Medulla oblongata (tissue), 1 donor: ENCODE results near the gene SHROOM1.

Experiments
- DNase-seq: peaks from one replicate; pipeline ENCODE4 v3.0.0-alpha.2; 2015; ENCODE audit errors: extremely low spot score

SHROOM1 gene

DNA sequence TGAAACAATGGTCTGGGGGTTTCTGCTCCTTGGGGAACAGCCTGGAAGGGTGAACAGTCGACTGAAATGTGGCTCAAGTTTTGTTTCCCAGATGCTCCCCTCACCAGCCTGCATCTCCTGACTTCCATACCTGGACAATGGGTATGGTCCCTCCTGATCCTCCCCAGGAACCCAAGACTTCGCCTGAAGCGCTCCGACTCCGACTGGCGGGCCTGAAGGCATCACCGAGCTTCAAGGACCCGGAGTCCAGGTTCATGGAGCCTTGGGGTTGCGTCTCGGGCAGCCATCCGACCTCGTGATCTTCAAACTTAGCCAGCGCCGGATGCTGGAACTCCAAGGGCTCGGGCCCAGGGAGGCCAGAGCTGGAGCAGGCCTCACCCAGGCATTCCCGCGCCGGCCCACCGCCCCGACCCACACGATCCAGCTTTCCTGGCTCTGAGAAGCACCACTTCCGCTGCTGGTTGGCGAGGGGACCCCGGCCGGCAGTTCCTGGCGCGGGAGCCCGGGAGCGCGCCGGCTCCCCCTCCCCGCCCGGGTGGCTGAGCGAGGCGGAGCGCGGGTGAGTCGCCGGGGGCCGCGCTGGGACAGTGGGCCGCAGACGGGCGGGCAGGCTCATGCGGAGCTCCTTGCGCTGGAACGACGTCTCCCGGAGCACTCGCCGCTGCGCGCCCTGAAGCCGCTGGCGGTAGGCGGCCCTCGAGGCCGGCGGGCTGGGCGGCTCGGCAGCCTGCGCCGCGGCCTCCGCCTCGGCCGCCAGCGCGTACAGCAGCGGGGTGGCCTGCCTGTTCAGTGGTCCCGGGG, 5.2 kb downstream of the SHROOM1 start:
- no peak for DNase-seq

DNA sequence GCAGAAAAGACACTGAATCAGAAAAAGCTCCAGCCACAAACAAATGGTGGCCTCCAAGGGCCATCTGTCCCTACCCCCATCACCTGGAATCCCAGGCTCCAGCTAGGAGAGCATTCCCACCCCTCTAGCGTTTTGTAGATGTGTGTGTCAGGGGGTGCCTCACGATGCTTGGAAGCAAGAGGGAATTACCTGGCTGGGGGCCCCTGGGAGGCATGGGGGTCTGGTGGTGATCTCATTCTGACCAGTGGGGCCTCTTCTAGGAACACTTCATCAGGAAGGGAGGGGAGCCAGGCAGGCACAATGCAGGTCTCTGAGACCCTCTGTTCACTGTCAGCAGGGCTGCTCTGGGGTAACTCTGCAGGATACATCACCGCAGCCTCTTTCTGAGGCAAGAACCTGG, 6.0 kb downstream of the SHROOM1 start:
- no peak for DNase-seq

DNA sequence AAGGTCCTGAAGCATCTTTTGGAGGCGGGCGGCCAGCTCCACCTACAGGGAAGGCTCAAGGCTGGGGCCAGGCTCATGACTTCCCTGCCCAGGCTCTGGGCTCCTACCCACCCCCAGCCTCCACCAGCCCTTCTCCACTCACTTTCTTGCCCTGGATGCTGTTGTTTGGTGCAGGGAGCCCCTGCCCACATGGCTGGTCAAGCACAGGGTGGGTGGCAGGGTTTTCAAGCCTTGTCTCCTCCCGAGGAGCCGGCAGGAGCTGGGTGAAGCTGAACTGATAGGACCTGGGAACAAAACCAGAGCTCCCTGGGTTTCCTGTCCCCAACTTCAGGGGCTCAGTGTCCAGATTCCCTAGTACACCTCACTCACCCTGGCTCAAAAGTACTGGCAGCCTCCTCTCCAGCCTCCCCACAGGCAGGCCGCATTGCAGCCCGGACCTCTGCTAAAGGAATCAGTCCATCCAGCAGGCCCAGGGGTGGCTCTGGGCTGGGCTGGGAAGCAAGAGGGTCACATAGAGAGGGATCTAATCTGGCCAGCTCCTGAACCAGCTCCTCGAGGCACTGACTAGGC, 6.9 kb downstream of the SHROOM1 start:
- DNase-seq, result peak; percentile 13

DNA sequence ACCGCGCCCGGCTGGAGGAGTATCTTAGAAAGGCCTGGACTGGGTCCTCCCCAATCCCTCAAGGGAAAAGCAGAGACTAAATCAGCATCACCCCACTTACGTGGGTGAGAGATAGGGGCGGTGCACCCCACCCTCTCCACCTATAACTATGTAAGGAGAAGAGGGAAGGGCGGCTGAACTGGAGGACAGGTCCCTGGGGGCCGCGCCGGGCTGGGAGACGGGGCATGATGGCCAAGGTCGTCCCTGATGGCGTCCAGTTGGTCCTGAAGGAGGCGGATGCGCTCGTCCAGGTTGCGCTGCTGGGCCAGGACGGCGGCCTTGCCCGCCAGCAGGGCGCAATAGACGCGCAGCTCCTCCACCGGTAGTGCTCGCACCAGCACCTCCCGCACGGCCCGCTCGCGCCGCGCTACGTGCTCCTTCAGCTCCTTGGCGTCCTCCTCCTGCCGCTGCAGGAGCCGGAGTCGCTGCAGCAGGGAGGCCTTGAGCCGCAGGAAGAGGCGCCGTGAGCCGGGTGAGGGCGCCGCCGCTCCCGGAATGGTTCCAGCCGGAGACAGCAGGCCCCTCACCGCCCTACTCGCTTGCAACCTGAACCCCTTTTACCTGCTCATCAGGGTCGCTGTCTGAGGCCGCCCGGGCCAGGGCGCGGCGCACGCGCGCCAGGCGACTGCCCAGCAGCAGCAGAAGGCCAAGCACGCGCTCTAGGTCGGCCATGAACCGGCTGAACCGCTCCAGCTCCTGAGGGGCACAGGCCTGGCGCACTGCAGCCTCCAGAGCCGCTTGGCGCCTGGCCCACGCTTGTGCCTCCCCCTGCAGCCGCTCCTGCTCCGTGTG, 7.6 kb downstream of the SHROOM1 start:
- DNase-seq, result no peak

DNA sequence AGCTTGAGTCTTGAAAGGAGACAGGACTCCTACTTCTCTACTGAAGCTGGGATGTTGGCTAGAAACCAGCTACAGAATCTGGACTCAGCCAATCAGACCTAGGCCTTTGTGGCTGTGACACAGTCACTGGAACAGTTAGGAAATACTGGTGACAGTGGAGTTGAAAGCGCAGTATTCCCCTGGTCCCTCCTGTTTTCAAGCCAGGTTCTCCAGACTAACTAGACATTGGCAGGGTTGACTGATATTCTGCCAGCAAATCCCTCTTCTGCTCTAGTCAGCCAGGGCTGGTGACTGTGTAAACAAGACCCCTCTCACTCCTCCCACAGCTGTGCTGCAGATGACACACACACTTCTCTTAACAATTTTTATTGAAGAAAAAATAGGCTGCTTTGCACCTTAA, 8.7 kb downstream of the SHROOM1 start:
- peak; percentile 87 for DNase-seq

DNA sequence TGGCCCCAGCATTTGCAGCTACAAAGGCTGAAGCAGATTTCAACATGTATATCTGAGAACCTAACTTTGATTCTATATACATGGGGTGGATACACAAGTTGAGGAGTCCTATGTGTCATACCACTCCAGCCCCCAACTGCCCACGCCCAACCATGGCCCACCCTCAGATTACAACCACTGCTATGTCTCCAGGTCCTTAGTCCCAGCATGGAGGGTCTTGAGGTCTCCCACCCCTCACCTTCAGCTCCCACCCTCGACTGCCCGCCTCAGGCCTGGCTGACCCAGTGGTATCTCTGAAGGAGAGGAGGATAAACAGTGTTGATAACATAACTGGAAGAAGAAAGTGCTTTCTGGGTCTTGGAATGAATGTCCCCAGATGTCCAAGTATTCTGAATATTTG, 9.1 kb downstream of the SHROOM1 start:
- DNase-seq, result no peak

DNA sequence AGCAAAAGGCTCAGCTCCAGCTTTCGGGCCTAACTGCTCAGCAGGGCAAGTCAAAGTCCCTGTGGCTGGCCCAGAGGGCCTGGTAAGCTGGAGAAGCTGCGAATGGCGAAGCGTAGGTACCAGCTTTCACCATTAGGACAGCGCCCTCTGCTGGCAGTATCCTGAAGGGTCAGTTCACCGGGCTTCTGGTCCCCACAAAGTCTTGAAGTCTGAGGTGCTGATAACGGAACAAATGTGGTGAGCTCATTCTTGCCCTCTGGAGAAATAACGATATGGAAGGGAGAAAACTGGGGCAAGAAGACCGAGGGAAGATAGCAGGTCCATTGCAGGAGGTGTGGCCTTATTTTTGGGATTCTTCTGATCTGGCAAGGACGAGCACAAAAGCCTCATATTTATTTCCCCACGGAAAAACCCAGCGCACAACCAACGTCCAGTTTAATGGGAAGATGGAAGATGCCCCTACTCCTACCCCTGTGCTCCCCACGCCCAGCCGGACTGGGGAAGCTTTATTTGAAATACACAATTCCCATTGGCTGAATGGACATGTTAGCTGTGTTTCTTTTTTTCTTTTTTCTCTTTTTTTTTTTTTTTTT, 10.2 kb downstream of the SHROOM1 start:
- DNase-seq, result peak; percentile 99

DNA sequence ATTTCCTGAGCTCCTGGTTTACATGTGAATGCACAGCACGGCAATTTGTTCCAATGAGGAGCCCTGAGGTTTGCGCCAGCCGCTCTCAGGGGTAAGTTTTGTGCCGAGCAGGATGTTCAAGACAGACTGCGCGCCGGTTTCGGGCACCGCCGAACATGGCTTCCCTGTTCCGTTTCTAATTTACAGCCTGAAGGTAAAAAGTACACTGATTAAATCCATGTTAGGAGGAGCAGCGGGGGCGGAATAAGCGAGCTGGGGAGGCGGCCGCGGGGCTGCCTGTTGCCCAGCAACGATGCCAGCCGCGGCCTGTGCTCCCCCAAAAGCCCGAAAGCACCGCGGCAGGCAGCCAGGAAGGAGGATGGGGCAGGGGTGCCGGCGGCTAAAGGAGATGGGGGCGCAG, 11.0 kb downstream of the SHROOM1 start:
- peak; percentile 34 for DNase-seq

DNA sequence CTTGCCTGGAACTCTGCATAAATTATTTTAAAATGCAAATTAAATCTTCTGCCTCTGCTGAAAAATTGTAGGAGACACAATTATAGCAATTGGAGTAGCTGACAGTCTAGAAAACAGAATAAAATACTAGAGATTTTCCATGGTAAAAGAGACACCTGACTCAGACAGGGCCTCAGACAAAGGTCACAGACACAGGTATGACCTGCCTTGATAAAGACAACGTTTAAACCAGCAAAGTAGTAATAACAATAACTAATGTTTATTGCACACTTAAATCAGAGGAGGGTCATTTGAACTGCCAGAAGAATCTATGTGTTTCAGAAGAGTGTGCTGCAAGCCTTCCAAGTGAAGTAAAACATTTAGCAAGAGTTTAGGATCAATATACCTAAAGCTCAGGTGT, 13.4 kb downstream of the SHROOM1 start:
- no peak for DNase-seq

DNA sequence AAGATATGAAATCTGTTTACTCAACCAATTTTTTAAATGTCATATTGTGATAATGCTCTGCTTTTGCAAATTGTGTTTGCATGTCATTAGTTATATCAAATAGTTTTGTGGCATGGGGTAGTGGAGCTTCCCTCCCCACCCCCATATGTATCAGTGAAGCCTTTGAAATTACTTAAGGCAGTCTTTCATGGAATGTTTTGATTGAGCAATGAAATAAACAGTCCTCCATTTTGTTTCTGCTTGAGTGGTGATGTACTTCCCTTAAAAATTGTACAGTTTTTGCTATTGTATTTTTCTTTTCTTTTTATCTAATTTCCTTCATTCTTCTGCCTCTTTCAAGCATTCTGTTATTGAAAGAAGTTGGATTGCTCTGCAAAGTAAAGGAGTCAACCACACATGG, 13.9 kb downstream of the SHROOM1 start:
- no peak for DNase-seq

DNA sequence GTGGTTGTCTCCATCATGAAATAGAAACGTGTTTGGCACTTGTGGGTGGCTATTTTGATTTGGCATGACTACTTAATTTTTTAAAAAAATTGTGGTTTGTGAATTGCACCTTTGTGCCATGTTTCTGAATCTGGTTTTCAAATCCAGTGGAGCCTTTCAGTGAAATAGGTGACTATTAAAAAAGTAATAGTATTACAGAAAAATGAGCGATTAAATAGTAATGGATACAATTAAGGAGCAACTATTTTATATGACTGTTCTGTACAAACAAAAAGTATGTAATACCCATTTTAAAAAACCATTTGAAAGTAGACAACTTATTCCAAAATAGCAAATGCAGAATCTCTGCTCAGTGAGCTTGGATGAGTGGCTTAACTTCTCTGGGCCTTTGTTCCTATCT, 14.4 kb downstream of the SHROOM1 start:
- no peak for DNase-seq

DNA sequence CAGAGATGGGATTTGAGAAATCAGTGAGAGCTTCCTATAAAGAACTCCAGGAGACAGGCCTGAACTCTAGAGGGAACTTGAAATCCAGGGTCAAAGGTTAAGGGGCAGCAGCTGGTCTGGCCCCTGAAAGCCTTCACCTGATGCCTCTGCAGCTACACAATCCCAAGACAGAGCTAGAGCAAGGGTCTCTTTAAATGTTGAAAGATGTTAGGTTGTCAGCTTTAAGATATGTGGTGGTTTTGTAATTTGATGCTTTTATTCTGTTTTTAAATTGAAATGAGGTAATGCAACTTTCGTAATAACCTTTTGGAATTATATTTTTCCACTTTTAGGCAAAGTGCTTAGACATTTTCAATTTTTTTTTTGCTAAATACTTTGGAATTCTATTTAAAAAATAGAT, 15.0 kb downstream of the SHROOM1 start:
- DNase-seq, result no peak

DNA sequence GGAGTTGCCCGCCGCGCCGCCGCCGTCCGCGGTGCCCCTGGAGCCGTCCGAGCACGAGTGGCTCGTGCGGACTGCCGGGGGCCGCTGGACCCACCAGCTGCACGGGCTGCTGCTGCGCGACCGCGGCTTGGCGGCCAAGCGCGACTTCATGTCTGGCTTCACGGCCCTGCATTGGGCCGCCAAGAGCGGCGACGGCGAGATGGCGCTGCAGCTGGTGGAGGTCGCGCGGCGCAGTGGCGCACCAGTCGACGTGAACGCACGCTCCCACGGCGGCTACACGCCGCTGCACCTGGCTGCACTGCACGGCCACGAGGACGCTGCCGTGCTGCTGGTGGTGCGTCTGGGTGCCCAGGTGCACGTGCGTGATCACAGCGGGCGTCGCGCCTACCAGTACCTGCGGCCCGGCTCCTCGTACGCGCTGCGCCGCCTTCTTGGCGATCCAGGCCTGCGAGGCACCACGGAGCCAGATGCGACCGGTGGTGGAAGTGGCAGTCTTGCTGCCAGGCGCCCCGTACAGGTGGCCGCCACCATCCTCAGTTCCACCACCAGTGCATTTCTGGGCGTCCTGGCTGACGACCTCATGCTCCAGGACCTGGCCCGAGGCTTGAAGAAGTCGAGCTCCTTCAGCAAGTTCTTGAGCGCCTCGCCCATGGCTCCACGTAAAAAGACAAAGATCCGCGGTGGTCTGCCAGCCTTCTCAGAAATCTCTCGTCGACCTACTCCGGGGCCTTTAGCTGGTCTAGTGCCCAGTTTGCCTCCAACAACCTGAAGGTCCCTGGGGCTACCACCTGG, 15.7 kb downstream of the SHROOM1 start:
- DNase-seq, result no peak

DNA sequence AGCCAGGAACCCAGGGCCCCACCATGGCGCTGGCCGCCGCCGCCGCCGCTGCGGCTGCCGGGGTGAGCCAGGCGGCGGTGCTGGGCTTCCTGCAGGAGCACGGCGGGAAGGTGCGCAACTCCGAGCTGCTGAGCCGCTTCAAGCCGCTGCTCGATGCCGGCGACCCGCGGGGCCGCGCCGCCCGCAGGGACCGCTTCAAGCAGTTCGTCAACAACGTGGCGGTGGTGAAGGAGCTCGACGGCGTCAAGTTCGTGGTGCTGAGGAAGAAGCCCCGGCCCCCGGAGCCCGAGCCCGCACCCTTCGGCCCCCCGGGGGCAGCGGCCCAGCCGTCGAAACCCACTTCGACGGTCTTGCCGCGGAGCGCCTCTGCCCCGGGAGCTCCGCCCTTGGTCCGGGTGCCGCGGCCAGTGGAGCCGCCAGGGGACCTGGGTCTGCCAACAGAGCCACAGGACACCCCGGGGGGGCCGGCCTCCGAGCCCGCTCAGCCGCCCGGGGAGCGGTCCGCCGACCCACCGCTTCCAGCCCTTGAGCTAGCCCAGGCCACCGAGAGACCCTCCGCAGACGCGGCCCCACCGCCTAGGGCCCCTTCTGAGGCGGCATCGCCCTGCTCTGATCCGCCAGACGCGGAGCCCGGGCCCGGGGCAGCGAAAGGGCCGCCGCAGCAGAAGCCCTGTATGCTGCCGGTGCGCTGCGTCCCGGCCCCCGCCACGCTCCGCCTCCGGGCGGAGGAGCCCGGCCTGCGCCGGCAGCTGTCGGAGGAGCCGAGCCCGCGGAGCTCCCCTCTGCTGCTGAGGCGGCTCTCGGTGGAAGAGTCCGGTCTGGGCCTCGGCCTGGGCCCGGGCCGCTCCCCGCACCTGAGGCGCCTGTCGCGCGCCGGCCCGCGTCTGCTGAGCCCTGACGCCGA, 16.6 kb downstream of the SHROOM1 start:
- peak; percentile 51 for DNase-seq

DNA sequence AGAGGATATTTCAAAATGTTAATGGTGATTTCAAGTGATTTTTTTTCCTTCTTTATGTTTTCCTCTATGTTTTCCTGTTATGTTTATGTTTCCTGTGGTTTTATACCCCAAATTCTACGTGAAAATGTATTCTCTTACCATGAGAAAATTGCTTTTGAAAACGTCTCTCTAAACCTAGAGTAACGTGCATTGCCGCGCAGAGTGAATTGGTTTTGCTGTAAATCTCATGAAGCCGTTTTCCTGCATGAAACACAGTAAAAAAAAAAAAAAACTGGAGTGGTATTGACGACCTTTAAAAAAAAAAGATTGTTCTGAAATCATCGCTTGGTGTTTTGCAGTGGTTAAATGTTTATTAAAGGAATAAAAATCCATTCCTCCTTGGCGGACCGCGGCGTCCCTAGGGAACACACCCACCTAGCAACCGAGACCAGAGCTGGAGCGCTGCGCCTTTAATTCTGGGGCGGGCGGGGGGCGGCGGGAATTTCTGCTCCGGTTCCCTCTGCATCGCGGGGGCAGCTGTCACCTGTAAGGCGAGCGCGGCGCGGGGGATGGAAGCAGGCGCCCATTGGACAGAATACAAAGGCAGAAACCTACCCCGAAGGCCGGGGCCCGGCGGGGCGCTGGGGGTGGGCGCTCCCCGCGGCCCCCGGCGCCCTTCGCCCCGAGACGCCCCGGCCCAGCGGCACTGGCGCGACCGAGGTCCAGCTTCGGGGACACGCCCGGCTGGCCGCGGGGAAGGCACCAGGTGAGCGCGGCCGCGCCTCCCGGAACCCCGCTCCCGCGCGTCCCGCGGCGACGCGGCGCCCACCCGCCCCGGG, 17.5 kb downstream of the SHROOM1 start, which contains the start of gene SOWAHA:
TSS of gene SOWAHA (plus strand) at position 522 of the 818 bp plus-strand sequence. CDS start 320 bp downstream, outside the sequence.
- peak; percentile 28 for DNase-seq

DNA sequence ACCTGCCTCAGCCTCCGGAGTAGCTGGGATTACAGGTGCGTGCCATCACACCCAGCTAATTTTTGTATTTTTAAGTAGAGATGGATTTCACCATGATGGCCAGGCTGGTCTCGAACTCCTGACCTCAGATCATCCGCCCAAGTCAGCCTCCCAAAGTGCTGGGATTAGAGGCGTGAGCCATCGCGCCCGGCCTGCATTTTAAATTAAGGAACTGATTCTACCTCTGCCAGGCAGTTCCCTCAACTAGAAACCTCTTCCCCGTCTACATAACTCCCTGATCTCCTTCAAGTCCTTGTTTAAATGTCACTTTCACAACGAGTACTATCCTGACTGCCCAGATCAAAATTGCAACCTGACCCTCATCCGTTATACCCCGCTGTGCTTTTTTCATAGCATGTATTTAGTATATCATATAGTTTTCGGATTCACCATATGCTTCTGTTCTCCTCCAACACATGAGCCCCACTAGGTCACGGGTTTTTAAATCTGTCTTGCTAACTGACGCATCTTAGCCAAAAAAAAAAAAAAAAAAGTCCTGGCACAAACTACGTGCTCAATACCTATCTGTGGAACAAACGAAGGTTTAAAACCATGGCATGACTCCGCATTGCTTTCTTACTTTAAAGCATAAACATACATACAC, 18.2 kb downstream of the SHROOM1 start:
- DNase-seq, result no peak

DNA sequence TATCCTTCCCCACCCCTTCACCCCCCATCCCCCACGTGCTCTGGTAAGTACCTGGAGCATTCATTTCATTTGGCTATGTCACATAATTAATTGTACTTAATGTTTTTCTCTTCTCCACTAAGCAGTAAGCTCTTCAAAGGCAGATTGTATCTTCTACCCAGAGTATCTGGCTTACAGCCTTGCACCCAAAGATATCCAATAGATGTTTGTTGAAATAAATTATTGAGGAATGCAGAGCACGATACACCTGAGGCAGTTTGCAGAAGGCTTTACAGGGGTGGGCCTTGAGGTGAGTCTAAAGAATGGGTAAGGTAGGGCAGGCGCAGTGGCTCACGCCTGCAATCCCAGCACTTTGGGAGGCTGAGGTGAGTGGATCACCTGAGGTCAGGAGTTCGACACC, 19.8 kb downstream of the SHROOM1 start:
- DNase-seq, result no peak

DNA sequence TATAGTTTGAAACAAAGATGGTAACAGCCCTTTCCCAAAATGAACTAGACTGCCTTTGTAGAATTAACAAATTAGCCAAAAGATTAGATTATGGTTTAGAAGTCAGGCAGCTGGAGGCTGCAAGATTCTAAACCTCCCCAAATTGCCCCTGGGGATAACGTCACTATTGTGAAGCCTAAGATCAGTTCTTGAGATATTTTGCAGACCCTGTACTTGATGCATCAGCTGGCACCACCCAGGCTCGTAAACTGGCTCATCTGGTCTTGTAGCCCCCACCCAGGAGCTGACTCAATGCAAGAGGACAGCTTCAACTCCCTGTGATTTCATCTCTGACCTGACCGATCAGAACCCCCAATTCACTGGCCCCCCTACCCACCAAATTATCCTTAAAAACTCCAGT, 21.6 kb downstream of the SHROOM1 start:
- DNase-seq, result no peak

DNA sequence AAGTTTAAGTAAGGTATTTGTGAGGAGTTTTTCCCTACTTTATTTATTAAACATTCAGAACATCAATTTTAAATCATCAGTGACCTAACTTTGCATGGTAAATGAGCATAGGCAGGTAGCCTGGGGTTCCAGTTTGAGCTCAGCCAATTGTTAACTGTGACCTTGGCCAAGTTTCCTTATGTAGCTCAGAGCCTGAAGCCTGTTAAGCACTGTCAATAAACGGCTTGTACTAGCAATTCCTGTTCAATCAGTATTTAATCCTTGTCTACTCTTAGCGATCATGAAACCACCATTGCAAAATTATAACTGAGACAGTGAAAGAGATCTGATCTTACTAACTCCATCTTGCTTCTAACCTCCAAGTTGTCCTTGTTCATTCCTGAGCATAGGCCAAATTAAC, 22.0 kb downstream of the SHROOM1 start:
- no peak for DNase-seq
